GM21529 (cell line): ENCODE measurements around the gene CA10.

Experiments used
- ATAC-seq: cut with Tn5 transposase; IDR thresholded peaks from one replicate; pipeline ENCODE4 v1.9.1; 2021; ENCODE audit not compliant: unreplicated experiment

The CA10 gene

DNA sequence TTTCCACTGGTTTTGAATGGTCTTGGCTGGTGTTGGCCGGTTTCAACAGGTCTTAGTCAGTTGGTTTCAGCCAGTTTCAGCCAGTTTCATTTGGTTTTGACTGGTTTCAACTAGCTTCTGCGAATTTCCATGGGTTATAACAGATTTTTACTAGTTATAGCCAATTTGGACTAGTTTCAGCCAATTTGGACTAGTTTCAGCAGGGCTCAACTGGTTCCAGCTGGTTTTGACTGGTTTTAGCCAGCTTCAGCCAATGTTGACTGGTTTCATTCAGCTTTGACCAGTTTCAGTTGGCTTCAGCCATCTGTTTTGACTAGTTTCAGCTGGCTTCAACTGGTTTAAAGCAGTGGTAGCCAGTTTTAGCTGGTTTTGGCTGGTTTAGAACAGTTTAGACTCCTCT, 465.6 kb downstream of the CA10 start:
- ATAC-seq, result no peak

DNA sequence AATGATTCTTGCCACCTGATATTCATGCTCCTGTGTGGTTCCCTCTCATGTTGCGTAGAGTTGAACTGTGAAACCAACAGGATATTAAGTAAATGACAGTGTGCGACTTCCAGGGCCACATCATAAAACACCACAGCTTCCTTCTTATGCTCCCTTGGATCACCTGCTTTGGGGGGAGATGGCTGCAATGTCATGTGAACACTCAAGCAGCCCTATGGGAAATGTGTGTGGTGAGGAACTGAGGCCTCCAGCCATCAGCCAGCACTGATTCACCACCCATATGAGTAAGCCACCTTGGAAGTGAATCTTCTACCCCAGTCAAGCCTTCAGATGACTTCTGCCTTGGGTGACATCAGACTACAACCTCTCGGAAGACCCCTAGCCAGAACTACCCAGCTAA, 470.6 kb downstream of the CA10 start:
- ATAC-seq, result no peak

DNA sequence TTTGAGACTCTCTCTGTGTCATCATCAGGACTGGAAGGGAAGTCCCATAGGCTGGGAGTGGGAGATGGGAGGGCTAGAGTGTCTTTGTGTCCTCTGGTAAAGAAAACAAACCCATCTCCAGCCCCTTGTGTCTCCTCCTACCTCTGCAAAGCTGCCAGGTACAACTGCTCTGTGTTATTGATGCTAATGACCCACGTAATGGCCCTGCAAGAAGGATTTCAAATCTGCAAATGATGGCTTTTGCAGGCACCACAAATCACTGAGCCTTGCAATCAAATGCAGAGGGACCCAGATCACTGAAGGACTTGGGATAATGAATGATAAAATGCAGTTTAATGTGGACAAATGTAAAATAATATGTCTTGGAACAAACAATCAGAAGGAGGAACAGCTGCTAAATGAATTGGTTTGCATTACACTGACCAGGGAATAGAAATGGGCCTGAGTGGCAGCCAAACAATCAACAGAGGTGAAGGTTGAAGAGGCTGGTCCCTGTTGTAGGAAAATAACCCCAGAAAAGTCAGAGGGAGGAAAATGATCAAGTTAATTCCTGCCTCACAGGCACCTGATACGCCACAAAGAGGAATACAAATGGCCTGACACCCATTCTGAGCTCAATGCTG, 473.1 kb downstream of the CA10 start:
- ATAC-seq, result no peak

DNA sequence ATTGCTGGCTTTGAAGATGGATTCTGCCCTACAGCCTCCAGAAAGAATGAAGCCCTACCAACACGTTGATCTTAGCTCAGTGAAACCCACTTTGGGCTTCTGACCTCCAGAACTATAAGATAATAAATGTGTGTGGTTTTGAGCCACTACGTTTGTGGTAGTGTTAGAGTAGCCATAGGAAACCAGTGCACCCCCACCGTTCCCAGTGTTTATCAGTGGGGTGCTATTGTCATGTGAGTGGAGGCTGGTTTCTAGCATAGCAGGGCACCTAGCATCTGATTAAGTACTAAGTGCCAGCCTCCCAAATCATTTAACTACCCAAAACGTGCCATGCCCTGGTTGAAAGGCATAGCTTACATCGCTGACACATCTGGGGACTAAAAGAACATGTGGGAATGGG, 474.3 kb downstream of the CA10 start:
- no peak for ATAC-seq

DNA sequence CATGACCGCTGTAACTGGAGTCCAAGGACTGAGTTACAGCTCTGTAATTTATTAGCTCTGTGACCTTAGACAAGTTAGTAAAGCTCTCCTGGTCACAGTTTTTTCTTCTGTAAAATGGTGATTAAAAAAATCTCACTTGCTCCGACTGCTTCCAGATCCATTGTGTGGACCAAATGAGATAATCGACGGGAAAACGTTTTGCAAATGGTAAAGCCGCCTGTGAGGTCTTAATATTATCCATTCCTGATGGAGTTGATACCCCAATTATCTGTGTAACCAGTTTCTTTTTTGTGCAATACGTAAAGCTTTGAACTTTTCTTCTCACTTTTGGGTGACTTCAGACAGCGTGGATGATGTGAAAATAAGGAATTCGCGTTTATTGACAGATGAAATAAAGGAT, 475.2 kb downstream of the CA10 start:
- no peak for ATAC-seq

DNA sequence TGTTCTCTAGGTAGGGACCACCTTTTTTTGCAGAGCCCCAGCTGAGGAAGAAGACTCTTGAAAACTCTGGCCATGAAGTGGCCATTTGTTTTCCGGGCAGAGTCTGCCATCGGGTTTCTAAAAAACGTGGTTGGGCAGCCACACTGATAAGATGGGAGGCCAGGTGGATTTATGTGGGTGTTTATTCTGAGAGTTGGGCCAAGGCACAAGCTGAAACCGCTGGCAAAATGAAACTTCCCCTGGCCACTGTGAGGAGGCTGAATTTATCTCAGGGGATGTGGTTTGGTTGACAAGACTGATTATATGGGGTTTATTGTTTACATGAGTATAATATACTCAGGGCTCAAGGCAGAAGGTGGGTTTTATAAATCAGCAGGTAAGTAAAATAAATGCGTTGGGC, 476.4 kb downstream of the CA10 start:
- no peak for ATAC-seq

DNA sequence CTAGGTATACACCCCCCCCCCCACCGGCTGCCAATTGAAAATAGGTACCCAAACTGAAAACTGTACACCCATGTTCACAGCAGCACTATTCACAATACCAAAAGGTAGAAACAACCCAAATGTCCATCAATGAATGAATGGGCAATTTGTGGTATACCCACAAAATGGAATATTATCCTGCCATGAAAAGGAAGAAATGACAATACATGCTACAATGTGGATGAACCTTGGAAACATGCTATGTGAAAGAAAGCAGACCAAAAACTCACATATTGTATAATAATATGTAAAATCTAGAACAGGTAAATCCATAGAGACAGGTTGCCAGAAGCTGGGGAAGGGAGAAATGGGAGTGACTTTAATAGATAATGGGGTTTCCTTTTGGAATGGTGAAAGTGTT, 480.6 kb downstream of the CA10 start:
- no peak for ATAC-seq

DNA sequence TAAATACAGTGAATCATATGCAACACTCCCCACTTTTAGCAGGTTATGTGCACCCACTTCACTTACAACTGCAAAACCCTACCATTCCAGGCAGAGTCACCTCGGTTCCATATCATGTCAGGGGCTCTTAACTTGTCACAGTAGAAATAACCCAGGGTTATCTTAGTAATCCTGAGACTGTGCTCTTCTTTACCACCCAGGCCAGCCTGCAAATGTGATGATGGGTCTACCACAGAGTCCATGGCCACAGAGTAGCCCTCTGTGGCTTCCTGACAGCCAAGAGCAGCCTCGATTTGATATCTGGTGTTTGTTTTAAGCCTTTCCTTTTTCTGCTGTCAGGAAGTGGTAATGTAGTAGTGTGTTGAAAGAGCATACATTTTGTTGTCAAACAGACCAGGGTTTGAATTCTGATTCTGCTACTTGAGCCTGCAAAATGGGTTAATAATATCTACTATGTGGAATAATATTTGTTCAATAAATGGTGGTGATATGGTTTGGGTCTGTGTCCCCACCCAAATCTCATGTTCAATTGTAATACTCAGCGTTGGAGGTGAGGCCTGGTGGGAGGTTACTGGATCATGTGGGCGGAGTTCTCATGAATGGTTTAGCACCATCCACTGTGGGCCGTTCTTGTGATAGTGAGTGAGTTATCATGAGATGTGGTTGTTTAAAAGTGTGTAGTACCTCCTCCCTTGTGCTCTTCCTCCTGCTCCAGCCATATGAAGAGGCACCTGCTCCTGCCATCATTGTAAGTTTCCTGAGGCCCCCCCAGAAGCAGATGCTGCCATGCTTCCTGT, 481.6 kb downstream of the CA10 start:
- no peak for ATAC-seq

DNA sequence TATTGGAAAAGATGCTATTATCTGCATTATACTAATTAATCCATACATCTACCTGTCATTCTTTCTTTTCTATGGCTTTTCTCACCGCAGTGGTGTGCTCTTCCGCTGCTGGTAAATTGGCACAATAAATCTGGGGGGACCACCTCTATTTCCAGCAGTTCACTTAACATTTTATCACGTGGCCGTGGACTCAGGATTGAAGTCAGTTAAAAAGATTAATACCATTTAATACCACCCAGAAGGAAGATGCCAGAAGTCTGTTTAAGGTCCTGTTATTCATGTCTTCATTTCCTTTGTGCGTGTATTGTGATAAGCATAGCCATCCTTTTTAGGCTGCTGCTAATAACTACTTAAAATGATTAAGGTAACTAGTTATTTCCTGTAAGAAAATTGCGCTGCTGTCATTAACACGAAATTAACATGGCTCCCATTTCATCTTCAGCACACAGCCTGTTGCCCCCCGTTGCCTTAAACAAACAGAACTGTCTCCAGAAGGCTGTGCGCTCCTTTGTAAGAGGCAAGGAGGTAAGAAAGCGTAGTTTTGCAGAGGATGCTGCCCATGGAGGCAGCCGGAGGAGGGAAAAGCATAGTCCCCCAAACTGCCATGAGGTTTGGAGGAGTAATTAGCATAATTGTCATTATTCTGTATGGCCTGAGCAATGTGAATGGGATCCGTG, 483.8 kb downstream of the CA10 start:
- ATAC-seq, result no peak

DNA sequence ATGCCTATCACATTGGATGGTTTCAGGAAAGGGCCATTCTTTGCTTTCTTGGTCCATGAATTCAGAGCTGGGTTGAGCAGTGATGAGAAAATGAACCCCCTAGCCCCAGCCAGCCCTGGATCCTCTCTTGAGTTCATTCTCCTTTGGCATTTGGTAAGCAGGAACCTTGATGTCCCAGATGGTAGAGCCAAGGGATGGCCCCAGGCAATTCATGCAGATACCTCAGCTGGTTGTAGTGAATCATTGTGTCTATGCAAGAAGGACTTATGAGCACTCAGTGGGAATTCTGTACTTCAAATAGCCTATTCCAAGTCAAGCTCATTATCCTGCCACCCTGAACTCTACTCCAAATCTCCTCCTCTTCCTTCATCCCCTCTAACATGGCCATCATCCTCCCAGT, 485.4 kb downstream of the CA10 start:
- no peak for ATAC-seq

DNA sequence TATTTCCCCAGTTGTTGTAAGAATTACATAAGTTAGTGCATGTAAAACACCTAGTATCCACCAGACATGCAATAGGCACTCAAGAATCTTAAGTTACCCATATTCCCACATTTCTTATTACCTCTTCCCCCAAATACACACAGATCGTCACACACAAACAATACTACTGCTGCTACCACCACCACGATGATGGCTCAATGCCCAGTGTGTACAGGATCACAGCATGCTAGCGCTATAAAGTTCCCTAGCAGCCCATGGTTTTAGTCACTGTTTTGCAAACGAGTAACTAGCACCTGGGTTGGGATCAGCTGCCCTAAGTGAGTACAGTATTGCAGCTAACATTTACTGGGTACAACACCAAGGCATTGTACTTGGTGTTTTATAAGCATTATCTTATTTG, 486.4 kb downstream of the CA10 start:
- ATAC-seq, result no peak

DNA sequence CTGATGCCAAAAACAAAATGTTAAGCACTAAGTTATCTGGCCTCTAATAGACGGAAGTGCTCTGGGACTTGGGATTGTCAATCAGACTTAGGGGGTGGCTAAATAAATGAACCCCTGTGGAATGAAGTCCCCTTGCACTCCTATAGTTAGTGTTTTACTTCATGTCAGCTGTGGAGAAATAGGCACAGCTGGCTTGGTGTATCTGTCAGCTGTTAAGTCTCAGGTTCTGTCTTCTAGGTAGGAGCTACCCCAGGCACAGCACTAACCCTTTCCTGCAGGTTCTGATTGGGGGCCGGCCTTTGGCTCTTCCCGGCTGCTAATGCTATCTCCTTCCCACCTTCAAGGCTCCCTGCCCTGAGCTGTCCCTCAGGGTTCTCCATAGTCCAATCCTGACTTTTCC, 487.6 kb downstream of the CA10 start:
- ATAC-seq, result no peak

DNA sequence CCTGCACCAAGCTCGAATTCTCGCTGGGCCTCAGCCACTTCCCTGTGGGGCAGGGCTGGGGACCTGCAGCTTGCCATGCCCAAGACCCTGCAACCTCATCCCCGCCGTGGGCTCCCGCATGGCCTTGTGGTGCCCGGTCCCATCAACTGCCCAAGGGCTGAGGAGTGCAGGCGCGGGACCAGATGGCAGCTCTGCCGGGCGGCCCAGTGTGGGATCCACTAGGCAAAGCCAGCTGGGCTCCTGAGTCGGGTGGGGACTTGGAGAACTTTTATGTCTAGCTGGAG, 489.6 kb downstream of the CA10 start:
- ATAC-seq, result no peak

DNA sequence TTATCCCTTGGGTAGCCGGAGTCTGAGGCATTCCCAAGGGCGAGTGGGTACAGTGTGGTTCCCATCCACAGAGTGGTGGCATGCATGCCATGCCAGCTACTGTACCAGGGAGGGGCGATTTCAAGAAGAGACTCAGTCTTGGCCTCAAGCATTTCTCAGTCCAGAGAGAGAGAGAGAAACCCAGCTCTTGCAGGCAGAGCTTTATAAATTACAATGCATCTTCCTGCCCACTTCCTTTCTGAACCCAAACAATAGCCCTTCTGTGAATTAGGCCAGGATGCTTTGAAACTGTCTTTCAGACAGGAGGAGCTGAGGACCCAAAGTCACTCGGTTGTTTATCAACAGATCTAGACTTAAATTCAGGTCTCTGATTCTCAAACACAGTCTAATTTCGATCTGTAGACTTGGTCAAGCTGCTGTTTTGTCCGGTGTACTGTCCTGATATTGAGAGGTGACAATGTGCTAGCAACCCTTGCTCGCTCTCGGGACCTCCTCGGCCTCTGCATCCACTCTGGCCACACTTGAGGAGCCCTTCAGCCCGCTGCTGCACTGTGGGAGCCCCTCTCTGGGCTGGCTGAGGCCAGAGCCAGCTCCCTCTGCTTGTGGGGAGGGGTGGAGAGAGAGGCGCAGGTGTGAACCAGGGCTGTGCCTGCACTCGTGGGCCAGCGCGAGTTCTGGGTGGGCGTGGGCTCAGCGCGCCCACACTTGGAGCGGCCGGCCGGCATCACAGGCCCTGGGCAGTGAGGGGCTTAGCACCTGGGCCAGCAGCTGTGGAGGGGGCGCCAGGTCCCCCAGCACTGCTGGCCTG, 490.2 kb downstream of the CA10 start:
- no peak for ATAC-seq

DNA sequence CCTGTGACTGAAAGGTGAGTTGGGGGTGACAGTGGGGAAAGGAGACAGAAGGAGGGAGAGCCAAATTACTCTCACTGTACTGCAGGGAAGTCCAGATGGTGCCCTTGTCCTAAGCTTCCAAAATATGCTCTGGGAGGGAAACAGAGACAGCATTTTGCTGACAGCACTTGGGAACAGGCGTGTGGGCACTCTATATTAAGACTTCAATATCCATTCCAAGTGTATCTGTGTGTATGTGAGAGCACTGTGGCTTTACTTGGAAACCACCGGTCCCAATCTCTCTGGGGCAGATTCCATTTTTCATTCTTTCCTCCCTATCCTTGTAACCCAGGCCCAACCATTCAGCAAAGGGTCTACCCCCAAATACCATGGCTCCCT, 490.8 kb downstream of the CA10 start:
- ATAC-seq, result no peak

DNA sequence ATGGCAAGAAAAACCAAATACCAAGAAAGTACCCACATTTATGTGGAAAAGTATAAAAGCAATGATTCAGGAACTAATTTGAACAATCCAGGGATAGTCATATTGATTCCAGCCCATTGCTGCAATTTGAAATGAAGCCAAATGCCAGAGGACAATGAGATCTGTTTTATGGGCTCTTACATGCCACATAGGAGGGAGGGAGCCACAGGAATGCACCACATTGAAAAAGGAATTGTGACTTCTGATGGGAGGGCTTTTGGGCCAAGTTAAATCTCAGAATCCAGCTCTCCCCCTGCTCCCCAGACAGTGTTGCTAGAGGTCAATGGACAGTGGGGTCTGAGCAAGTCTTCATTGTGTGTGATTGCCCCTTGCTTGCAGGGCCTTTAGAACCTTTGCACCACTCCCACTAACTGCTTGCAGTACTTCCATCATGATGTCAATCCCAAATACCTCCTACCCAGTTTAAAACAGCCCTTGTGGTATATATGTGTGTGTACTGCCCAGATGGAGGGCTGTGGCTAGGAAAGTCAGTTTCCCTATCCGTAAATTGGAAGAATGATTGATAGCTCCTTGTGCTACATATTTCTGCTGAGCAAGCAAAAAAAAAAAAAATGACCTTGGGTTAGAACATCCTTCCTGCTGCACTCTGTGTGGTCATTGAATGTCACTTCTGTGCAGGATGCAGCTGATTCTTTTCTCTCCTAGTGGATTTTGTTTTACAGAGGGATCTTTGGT, 491.4 kb downstream of the CA10 start:
- no peak for ATAC-seq

DNA sequence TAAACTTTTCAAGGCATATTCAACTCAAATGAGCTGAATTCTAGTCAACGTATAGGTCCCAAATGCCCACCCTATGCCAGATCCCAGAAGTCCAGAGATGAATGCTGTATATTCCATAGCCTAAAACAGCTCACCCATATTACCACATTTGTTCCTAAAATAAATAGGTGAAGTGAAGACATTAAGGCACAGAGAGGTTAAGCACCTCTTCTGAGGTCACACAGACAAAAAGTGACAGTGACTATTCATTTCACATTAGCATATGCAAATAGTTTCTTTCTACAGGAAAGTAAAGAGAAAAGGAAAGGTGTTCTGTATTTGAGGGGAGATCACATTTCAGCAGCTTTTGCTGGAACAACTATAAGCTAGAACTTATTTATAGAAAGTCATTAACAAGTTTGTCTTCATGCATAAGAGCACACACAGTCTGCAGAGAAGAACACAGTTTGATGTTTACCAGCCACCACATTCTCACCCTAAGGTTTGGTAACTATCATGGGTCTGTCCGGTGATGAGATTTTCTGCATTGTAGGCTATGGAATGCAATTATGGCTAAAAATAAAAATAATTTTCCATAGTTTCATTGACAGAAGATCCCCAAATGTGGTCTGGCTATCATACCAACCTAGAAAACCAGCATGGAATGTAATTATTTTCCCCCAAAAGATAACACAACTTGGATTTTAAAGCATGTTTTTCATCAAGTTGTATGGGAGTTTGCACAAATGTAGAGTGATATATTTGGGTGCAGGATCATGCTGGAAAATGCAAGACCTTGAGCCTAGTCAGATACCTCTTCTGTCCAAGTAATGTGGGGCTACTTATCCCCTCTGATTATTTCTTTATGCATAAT, 496.1 kb downstream of the CA10 start:
- ATAC-seq, result no peak

DNA sequence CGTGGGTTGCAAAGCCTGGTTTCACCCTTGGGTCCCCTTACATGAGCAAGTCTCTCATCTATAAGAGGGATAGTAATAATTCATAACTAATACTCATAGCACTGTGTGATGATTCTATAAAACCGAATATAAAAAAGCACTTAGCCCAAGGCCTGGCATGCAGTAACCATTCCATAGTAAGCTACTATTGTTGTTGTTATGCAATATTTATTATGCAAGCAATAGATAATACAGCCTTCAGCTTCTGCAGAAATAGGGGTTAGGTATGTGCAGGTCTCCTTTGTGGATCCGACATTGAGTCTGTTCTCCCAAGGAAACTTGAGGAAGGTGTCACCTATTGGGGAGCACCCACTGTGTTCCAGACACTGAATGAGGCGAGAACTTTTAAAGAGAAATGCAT, 497.1 kb downstream of the CA10 start:
- ATAC-seq, result no peak

DNA sequence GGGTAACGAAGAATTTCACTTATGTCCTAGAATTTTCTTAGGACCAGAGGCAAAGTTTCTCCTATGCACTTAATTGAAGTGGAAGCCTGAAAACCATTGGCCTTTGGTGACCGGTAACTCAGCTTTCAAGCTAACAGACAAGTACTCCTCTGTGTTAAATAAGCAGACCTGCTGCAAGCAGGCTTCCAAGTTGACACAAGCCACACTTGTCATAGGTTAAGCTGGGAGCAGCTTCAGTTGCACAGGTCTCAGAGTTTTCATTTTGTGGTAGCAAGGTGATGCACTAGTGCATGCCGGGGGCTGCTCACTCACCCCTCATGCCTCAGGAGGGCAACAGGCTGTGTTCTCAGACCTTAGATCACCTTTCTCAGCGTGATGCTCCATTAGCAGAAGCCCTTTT, 498.2 kb downstream of the CA10 start:
- ATAC-seq, result no peak

DNA sequence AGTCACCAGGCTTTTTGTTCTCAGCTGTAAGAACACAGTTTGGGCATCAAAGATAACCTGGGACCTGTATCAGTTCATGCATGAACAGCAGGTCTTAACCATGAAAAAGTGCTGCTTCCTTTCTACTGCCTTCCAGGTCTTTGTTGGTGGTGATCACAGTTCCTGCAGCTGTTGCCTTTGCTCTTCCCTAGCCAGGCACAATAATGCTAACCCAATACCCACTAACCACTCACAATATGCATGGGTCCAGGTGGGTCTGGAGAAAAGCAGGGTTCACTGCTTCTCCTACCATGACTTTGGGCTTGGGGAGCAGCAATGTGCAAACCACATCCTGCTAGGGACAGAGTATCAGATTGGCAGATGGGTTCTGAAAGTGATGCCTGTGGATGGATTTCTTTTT, 501.3 kb downstream of the CA10 start:
- no peak for ATAC-seq
